ENCODE data around the gene TTYH3. TPM values are rescaled to one million over a fixed set of nuclear protein-coding genes. Genes with fewer than 3 reads are reported as not detected.

The TTYH3 gene
- total RNA-seq, 4 donors from 2014 or later: 7.2 to 43.2 (median 15.7) TPM

DNA sequence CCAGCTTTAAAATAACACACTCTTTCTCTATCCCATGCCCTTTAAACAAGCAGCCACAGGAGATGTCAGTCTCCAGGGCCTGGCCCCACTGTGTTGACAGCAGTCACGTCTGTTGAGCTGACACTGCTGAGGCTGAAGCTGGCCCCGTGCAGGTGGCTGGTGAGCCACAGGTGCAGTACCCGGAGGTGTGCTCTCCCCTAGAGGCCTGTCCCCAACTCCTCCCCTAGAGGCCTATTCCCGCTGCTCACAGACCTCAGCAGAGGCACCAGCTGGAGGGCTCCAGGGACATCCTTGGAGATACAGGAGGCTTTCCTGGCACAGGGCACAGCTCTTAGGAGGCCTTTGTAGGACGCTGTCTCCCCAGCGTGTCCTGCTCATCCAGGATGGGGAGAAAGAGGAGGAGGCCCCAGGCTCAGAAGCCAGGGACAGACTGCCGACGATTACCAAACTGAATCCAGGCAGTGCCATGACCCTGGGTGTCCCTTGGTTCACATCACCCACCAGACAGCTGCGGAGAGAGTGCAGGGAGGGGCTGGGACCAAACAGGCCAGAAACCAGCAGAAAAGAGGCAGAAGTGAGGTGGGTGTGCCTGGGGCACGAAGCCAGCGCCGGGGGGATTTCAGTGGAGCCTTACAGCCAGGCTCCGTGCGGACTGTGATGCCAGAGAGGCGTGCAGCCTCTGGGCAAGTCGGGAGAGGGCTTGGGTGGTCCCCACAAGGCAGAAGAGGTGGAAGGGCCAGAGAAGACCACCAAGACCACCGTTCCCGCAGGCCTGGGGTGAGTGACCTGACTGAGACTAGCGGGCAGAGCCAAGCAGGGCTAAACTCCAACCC lies 18.5 kb upstream of the TTYH3 start:
- no peak for DNase-seq (ENCODE audit: low spot score in 2 of 2)
- 51 to 55% methylated on average over 17 to 19 of the region's 19 CpGs for WGBS, 2 donors
- Histone ChIP-seq H3K36me3 (peaks cover 0 to 19% (median 0%) of the 10 kb centered on the region in 3 donors), H3K27ac (peak overlapping the region in 2 of 4 donors; percentile 16 to 19), H3K27me3 (no peaks in the 10 kb centered on the region), H3K4me3 (no peak overlapping the region), H3K4me1 (peaks cover 0 to 58% (median 20%) of the 10 kb centered on the region in 4 donors), H3K9me3 (no peaks in the 10 kb centered on the region)
- no peak for TF ChIP-seq CTCF (IDR thresholded peaks at IDR 0.05)
- TF ChIP-seq POLR2A (IDR thresholded peaks at IDR 0.05): no peak
- TF ChIP-seq EP300 (IDR thresholded peaks at IDR 0.05): no peak

DNA sequence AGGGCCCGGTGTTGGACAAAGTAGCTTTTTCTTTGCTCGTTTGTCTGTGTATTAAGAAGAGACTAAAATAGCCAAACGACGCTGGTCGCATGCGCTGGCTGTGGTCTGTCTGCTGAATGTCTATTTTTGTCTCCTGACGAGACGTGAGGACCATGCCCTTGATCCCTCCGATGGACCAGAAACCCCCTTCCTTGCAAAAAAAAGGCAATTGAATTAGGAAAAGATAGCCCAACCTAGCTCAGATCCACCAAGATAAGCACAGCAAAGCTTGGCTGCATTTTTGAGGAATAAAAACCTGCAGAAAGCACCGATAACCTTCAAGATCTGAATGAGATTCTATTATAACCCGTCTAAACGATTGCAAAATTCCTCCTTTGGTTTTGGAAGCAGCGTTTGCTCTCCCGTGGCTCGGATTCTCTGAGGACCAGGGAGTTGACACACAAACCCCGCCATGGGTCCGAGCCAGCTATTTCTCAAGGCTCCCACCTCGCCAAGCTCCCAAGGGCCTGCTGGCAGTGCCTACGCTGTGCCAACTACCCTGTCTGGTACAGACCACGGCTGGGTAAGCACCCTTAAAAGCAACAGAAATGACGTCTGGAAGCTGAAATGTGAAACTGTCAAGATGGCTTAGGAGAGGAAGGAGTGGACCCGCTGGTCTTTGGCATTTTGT lies 17.7 kb upstream of the TTYH3 start:
- Histone ChIP-seq H3K27me3 (no peaks in the 10 kb centered on the region), H3K27ac (peak overlapping the region in 2 of 4 donors; percentile 16 to 24), H3K9me3 (no peaks in the 10 kb centered on the region), H3K4me1 (peaks cover 0 to 58% (median 20%) of the 10 kb centered on the region in 4 donors), H3K36me3 (peaks cover 0 to 19% (median 0%) of the 10 kb centered on the region in 3 donors), H3K4me3 (peak overlapping the region in 1 of 4 donors; percentile 12)
- WGBS, 2 donors: 24 to 36% methylated on average over 22 of the region's 22 CpGs
- no peak for DNase-seq (ENCODE audit: low spot score in 2 of 2)
- no peak for TF ChIP-seq POLR2A (IDR thresholded peaks at IDR 0.05)
- TF ChIP-seq EP300 (IDR thresholded peaks at IDR 0.05): peak in 1 of 2 donors; percentile 51
- no peak for TF ChIP-seq CTCF (IDR thresholded peaks at IDR 0.05)

- Histone ChIP-seq H3K4me3 (no peak overlapping the region), H3K27me3 (no peaks in the 10 kb centered on the region), H3K36me3 (peaks cover 0 to 17% (median 0%) of the 10 kb centered on the region in 3 donors), H3K27ac (peak overlapping the region in 2 of 4 donors; percentile 16 to 24), H3K9me3 (no peaks in the 10 kb centered on the region), H3K4me1 (peaks cover 0 to 58% (median 20%) of the 10 kb centered on the region in 4 donors)
- DNase-seq (ENCODE audit: low spot score in 2 of 2): no peak
- WGBS, 2 donors: 49 to 62% methylated on average over 22 of the region's 22 CpGs
- TF ChIP-seq CTCF (IDR thresholded peaks at IDR 0.05): no peak
- no peak for TF ChIP-seq EP300 (IDR thresholded peaks at IDR 0.05)
- TF ChIP-seq POLR2A (IDR thresholded peaks at IDR 0.05): no peak
These were observed 17.0 kb upstream of the TTYH3 start for GRCh38 chr7:2614631-2615330.

GRCh38 chr7:2616387-2617324 lies 15.1 kb upstream of the TTYH3 start:
- peaks cover 0 to 66% (median 22%) of the 10 kb centered on the region in 4 donors for H3K4me1 ChIP-seq
- 67 to 68% methylated on average over 29 to 32 of the region's 33 CpGs for WGBS, 2 donors
- H3K36me3 ChIP-seq: no peaks in the 10 kb centered on the region
- no peak for TF ChIP-seq POLR2A (IDR thresholded peaks at IDR 0.05)
- no peak for TF ChIP-seq CTCF (IDR thresholded peaks at IDR 0.05)
- TF ChIP-seq EP300 (IDR thresholded peaks at IDR 0.05): no peak
- peak overlapping the region in 1 of 4 donors; percentile 48 for H3K27ac ChIP-seq
- peak overlapping the region in 1 of 4 donors; percentile 12 for H3K4me3 ChIP-seq
- H3K27me3 ChIP-seq: no peaks in the 10 kb centered on the region
- no peak for DNase-seq (ENCODE audit: low spot score in 2 of 2)
- H3K9me3 ChIP-seq: no peaks in the 10 kb centered on the region
